Jurkat, Clone E6-1 (cell line): Measurements from ENCODE around the gene BPIFB2. TPM values are rescaled to one million over a fixed set of nuclear protein-coding genes. Genes with fewer than 3 reads are reported as not detected.
"Not testable (repeated sequence)": the region's sequence is repeated elsewhere in the genome, so short reads cannot be mapped to it uniquely, and the experiment has no call there.

Experiments used
- DNase-seq: peaks from one replicate; pipeline ENCODE4 v3.0.0-alpha.2; 2011; ENCODE audit warnings: low read depth, low spot score
- H3K4me3 ChIP-seq: 2 replicates; pipeline ENCODE4 v1.5.1; 2011; ENCODE audit warnings: mild to moderate bottlenecking, low read length, control low read depth, moderate library complexity
- polyA plus RNA-seq: library from polyadenylated mRNA; unstranded; fragments of >200 nt; gene quantifications from one replicate; pipeline ENCODE4 v1.2.1, GENCODE V29; 2012; ENCODE audit warnings: missing spikeins; ENCODE audit not compliant: insufficient read length, insufficient read depth

The BPIFB2 gene, protein sequence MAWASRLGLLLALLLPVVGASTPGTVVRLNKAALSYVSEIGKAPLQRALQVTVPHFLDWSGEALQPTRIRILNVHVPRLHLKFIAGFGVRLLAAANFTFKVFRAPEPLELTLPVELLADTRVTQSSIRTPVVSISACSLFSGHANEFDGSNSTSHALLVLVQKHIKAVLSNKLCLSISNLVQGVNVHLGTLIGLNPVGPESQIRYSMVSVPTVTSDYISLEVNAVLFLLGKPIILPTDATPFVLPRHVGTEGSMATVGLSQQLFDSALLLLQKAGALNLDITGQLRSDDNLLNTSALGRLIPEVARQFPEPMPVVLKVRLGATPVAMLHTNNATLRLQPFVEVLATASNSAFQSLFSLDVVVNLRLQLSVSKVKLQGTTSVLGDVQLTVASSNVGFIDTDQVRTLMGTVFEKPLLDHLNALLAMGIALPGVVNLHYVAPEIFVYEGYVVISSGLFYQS
- polyA plus RNA-seq = not detected

DNA sequence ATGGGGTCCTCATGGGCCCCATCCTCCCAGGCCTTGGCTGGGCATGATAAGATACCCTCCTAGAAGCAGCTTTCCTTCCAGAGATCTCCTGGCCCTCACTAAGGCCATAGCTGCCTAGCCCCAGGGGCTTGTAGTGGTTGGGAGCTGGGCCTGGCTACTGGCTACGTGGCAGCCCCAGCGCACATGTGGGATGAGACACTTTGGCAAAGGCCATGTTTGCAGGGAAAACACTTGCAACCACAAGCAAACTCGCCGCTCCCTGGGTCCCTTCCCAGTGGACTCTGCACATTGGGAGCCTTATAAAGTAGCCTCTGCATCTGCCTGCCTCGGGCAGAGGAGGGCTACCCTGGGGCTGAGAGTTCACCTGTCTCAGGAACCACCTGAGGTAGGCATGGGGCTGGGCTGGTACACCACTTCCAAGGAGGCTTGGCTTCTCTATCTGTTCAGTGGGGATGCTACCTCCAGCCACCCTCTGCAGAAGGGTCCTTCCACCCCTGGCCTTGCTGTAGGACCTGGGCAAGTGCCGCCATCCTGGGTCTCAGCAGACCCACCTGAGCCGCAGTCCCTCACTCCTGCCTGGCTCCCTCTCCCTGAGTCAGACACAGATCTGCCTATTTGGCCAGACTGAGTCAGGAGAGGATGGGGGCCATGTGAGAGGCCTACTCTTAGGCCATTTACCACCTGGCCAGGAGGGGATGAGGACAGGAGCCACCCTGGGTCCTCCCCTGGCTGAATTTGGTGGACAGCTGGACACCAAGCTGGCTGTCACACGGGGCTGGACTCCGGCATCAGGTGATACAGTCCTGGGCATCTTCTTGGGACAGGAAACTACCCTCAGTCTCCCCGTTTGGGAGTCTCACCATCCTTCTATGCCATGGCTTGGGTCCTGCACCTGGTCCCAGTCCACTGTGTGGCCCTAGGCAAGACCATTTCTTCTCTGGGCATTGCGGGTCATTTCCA lies at the start of gene BPIFB2:
Gene BPIFB2, plus strand, starts transcription at position 329 of the 960 bp plus-strand sequence. CDS start 871 bp downstream, outside the sequence.
- H3K4me3 ChIP-seq = no peak within 1 kb of the TSS
- no peak for DNase-seq

GRCh38 chr20:32958574-32958973 lies 48.9 kb upstream of the BPIFB2 start:
- no peak overlapping the region for H3K4me3 ChIP-seq
- DNase-seq = no peak

DNA sequence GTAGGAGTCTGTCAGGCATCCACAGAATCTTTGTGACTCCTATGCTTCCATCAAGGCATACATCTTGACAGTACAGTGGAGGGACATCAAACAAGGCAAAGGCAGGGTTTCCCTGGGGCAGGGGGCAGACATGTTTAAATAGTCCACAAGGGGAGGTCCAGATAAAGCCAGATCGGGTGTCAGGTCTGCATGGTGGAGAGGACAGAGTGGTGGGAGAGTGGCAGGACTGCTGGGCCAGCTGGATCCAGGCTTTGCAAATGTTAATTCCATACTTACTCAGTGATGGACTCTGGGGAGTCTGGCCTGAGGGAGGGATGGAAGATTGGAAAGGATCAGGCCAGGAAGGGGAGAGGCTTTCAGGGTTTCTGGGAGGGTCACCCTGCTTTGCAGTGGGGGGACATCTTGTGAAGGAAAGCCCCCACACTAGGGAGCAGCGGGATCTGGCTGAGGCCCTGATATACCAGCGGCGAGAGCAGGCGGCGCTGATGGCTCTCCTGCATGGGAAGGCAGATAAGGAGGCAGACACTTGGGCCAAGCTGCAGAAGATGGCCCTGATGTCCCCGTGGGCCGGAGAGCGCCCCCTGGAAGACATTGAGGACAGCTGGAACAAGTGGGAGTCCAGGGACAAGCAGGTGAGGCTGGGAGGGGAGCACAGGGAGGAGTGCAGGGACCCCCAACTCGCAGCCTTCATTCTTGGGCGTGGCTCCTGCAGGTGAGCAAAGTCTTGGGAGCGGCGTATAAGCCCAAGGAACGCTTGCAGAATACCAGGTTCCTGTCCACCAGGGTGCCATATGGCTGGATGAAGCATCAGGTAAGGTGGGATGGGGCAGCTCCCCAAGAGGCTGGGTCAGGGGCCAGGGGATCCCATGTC lies 47.9 kb upstream of the BPIFB2 start:
- no peak for DNase-seq
- H3K4me3 ChIP-seq = no peak overlapping the region

DNA sequence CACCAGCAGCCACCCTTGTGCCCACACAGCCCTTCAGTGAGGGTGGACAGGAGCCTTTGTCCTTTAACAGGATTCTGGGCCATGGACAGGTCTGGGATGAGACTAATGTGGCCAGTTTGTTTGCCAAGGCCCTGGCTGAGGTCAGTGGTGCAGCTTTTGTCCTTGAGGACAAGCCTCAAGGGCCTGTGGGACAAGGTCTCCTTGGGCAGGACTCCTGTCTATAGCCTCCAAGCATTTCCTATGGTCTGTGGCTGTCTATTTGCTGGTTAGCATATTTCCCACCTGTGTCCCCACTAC lies 47.3 kb upstream of the BPIFB2 start:
- DNase-seq = no peak

DNA sequence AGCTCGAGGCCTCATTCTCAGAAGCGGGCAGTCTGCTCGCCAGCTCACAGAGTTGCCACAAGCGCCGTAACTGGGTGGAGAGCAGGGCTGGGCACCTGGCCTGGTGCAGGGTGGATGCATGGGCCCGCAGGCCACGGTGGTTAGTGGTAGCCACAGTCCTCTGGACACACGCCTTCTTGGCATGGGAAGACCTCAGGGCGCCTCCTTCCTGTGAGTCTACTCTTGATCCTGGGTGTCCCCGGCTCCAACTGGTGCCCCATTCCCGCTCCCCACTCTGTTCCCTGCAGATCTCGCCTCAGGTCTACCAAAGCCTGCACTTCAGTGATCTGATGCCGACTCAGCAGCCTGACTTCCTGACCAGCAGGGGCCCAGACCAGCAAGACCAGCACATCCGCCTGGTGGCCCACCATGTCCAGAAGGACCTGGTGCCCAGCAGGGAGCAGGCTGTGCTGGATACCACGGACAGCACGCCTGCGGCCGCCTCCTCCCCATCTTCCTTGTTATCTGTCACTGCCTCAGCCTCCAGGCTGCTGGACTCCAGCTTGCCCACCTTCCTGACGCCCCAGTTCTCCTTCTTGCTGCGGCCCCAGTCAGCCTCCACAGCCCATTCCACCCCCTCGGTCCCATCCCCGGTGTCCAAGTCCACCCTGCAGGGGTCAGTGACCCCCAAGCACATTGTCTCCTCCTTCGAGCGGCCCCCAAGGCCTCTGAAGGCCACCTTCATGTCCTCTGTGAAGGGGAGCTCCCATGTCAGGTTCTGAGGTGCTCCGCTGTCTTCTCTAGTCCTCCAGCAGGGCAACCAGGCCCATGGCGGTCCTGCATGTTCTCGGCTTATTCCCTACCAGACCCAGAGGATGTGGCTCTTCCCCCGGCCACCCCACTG lies 46.4 kb upstream of the BPIFB2 start:
- DNase-seq = no peak
- no peak overlapping the region for H3K4me3 ChIP-seq

More for the DNA sequence above, 47.3 kb upstream of the BPIFB2 start:
- no peak overlapping the region for H3K4me3 ChIP-seq

- no peak for DNase-seq
- no peak overlapping the region for H3K4me3 ChIP-seq
These were observed 45.5 kb upstream of the BPIFB2 start for GRCh38 chr20:32962053-32962452.

DNA sequence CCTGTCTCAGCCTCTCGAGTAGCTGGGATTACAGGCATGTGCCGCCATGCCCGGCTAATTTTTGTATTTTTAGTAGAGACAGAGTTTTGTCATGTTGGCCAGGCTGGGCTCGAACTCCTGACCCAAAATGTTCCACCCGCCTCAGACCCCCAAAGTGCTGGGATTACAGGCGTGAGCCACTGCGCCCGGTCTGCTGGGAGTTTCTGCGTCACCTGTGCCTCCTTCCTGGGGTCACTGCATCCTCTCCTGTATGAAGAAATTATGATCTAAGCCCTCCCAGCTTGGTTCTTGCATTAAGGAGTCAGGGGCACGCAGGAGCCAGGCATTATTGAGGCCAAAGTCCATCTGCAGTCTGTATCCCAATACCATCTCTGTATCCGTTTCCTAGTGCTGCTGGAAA lies 44.9 kb upstream of the BPIFB2 start:
- not testable (repeated sequence) for DNase-seq, H3K4me3 ChIP-seq

GRCh38 chr20:32963176-32963575 lies 44.3 kb upstream of the BPIFB2 start:
- DNase-seq = no peak
- no peak overlapping the region for H3K4me3 ChIP-seq

GRCh38 chr20:32964575-32964974 lies 42.9 kb upstream of the BPIFB2 start:
- no peak for DNase-seq
- no peak overlapping the region for H3K4me3 ChIP-seq

DNA sequence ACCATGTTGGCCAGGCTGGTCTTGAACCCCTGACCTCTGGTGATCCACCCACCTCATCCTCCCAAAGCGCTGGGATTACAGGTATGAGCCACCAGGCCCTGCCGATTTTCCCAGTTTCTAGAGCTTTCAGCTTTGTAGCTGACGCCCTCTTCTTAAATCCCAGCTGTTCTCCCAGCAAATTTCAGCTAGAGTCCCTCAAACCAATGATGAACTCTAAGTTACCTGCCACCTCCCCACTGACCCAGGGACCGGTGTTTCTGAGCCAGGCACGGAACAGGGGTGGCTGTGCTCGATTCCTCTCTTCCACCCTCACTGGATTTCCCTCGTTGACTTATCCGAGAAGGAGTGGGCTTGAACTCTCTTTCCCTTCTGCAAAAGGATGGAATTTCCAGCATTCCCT lies 42.4 kb upstream of the BPIFB2 start:
- no peak overlapping the region for H3K4me3 ChIP-seq
- no peak for DNase-seq

- no peak for DNase-seq
- no peak overlapping the region for H3K4me3 ChIP-seq
These were observed 41.7 kb upstream of the BPIFB2 start for GRCh38 chr20:32965581-32966373.

DNA sequence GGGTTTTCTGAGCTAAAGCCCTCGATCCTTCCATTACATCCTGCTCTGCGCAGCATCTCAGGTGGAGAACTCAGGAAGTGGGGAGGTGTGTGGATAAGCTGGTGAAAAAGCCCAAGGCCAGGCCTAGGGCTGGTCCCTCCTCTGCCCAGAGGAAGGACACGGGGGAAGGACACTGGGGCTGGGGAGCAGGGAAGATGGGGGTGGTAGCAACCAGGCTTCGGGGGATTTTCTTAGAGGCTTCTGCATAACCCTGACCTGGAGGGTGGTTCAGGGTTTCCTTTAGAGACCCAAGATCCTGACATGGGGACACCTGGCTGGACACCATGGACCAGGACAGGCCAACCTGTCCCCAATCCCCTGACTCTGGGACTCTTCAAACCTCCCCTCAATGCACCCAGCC lies 41.1 kb upstream of the BPIFB2 start:
- H3K4me3 ChIP-seq = no peak overlapping the region
- DNase-seq = no peak

DNA sequence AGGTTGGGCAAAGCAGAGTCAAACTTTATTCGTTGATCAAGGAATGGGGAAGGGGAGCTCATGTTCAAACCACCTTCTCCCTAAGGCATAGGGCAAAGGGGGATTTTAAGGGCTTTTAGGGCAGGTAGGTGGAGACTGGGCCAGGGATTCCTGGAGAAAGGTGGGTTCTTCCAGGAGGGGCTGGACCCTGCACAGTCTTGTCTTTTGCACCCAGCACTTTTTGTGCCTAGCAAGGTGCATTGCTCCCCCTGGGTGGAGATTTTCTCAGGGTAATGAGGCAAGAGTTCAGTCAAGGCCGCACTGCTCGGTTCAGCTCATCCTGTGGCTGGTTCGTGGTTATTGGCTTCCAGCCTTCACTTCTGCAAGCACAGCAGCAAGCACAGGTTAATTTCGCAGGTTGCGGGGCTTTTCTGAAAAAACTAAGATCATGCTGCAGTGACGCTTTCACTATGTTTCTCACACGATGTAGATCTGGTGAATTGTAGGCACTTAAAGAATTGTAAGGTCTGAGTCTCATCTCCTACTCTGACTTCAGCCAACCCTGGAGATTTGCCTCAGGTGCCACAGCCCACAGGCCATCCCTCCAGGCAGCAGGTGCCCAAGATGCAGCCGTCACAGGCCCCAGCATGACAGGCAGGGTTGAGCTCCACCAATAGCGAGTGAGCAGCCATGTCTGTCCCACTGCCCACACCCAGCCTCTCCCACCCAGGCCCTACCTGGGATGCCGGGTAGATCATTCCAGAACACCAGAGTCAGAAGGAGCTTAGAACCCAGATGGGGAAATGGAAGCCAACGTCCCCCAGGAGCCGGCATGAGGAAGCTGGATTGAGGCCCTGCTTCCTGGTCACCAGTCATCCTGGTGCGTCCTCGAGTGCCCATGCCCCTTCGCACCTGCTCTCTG lies 40.4 kb upstream of the BPIFB2 start:
- peak; percentile 73 for DNase-seq
- no peak overlapping the region for H3K4me3 ChIP-seq

- DNase-seq = no peak
- no peak overlapping the region for H3K4me3 ChIP-seq
These were observed 39.5 kb upstream of the BPIFB2 start for GRCh38 chr20:32967961-32968457.

GRCh38 chr20:32968478-32969241 lies 38.8 kb upstream of the BPIFB2 start:
- DNase-seq = no peak
- H3K4me3 ChIP-seq = no peak overlapping the region
